NCI-H1930 (cell line): ENCODE data around the gene MGAT4A.
"Not testable (repeated sequence)": the region's sequence is repeated elsewhere in the genome, so short reads cannot be mapped to it uniquely, and the experiment has no call there.

Experiments used
- DNase-seq, 2 experiments: peaks; one replicate each; lab custom pipeline; 2025; lab: John Stamatoyannopoulos, UW

The MGAT4A gene

GRCh38 chr2:98730053-98730706 is 752 bp downstream of the MGAT4A start:
- peak; percentile 30 to 46 for DNase-seq

GRCh38 chr2:98729652-98730051 is 1.3 kb downstream of the MGAT4A start:
- DNase-seq = no peak

- DNase-seq = not testable (repeated sequence)
Observed at GRCh38 chr2:98728088-98728718, 2.7 kb downstream of the MGAT4A start.

- DNase-seq = no peak
Observed at GRCh38 chr2:98727369-98728087, 3.4 kb downstream of the MGAT4A start.

- no peak for DNase-seq
Observed at GRCh38 chr2:98726735-98727368, 4.1 kb downstream of the MGAT4A start.

- no peak for DNase-seq
Observed at GRCh38 chr2:98726205-98726604, 4.7 kb downstream of the MGAT4A start.

- no peak for DNase-seq
Observed at GRCh38 chr2:98720286-98720685, 10.6 kb downstream of the MGAT4A start.

- DNase-seq = no peak
Observed at GRCh38 chr2:98717621-98718020, 13.3 kb downstream of the MGAT4A start.

GRCh38 chr2:98716786-98717185 is 14.1 kb downstream of the MGAT4A start:
- DNase-seq = no peak

GRCh38 chr2:98715812-98716451 is 15.0 kb downstream of the MGAT4A start:
- no peak for DNase-seq

GRCh38 chr2:98713332-98714015 is 17.5 kb downstream of the MGAT4A start:
- no peak for DNase-seq

GRCh38 chr2:98712145-98712544 is 18.8 kb downstream of the MGAT4A start:
- no peak for DNase-seq

GRCh38 chr2:98711506-98711905 is 19.4 kb downstream of the MGAT4A start:
- no peak for DNase-seq

GRCh38 chr2:98710734-98711133 is 20.2 kb downstream of the MGAT4A start:
- no peak for DNase-seq

- DNase-seq = no peak
Observed at GRCh38 chr2:98709535-98709934, 21.4 kb downstream of the MGAT4A start.

- DNase-seq = no peak
Observed at GRCh38 chr2:98708396-98709186, 22.3 kb downstream of the MGAT4A start.

GRCh38 chr2:98706591-98706990 is 24.3 kb downstream of the MGAT4A start:
- no peak for DNase-seq

GRCh38 chr2:98705333-98705617 is 25.7 kb downstream of the MGAT4A start:
- DNase-seq = no peak

GRCh38 chr2:98704499-98705332 is 26.2 kb downstream of the MGAT4A start:
- DNase-seq = no peak

GRCh38 chr2:98703738-98704137 is 27.2 kb downstream of the MGAT4A start:
- DNase-seq = no peak
